Pons (tissue), 1 donor: ENCODE results near the gene LENG9.
A peak's percentile ranks its signal among the peaks of the same experiment; 100 is the strongest.

Experiments
- DNase-seq: peaks from one replicate; pipeline ENCODE4 v3.0.0-alpha.2; 2016; ENCODE audit warnings: low spot score

The LENG9 gene

DNA sequence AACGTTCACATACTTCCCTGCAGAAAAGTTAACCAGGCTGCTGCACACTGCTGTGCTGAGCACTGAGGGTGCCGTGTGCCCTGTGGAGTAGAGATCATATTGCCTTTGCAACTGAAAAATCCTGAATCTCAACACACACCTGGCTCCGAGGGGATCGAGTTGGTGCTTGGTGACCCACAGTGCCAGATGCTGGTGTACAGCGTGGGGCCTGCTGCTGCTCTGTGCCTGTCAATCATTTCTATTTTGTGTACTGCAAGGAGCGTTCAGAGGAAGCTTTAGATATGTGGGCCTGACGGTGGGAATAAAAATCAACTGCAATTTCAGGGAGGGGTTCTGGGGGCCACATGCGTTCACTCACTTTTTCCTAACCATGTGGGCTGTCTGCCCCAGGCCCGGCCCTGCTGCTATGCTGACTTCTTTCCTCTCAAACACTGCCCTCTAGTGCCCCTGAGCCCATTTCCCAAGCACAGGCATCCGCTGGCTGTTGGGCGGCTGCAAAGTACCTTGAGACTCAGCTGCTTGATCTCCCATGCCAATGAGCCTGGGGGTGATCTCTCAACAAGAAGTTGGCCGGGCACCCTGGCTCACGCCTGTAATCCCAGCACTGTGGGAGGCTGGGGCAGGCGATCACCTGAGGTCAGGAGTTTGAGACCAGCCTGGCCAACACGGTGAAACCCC is 24.3 kb downstream of the LENG9 start:
- DNase-seq = peak; percentile 77

DNA sequence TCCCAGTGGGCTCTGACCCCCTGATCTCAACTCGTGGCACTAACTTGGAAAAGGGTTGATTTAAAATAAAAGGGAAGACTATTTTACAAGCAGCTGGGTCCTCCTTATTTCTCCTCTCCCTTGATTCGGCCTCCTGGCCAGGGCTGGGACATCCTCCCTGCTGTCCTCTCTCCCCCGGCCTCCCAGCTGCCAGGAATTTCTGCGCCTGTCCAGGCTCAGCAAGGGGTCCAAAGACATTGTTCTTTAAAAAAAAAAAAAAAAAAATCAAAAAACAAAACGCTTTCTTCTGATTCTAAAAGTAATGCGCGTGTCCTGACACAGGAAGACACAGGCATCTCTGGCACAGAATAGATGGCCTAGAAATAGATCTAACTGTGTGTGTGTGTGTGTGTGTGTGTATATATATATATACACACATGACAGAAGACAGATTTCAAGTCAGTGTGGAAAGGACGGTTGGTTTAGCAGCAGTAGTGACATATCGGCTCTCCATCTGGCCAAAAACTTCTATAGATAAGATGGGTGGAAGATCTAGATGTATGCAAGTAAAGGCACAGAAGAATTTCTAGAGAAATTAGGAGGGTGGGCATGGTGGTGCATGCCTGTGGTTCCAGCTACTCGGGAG is 26.8 kb downstream of the LENG9 start:
- DNase-seq = no peak

DNA sequence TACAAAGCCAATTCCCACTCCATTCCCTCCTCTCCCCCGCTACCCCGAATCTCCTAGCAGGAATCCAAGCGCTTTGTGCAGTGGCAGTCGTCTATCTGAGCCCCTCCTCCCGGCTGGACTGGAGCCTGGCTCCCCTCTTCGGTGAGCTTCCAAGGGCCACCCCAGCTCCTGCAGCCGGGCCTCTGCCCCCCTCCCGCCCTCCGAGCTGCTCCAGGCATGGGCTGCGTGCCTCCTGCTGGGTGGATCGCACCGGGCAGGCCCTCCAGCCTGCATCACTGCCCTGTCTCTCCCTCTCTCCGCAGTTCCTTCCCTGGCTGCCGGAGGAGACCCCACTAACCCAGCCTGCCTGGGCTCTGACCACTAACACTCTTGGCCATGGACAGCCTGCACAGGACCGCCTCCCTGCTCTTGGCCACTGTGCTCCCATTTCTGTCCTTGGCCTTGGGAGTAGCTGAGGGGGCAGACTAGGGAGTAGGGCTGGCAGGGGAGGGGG is 27.5 kb downstream of the LENG9 start:
- DNase-seq = no peak

DNA sequence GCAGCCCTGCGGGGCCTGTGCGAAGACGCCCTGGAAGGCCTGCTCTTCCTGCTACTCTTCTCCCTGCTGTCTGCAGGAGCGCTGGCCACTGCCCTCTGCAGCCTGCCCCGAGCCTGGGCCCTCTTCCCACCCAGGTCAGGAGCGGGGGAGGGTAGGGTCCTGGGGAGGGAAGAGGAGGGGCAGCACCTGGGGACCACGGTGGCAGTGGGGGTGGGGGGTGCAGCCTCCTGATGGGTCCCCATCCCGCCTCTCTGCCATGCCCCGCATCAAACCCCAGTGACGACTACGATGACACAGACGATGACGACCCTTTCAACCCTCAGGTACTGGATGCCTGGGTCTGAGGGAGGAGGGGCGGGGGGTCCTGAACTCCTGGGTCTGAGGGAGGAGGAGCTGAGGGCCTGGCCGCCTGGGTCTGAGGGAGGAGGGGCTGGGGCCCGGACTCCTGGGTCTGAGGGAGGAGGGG is 28.0 kb downstream of the LENG9 start:
- no peak for DNase-seq

DNA sequence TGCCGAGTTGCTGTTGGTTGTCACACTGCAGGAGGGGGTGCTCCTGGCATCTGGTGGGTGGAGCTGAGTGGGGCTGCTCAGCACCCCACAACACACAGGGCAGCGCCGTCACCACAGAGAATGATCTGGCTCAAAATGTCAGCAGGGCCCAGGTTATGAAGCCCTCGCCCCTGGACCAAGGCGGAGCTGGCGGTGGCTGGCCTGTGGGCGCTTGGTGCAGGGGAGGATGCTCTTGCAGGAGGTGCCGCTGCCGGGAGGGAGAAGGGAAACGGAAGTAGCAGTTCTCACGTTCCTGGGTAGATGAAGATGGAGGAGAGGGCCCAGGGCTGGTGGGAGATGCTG is 28.7 kb downstream of the LENG9 start:
- no peak for DNase-seq

DNA sequence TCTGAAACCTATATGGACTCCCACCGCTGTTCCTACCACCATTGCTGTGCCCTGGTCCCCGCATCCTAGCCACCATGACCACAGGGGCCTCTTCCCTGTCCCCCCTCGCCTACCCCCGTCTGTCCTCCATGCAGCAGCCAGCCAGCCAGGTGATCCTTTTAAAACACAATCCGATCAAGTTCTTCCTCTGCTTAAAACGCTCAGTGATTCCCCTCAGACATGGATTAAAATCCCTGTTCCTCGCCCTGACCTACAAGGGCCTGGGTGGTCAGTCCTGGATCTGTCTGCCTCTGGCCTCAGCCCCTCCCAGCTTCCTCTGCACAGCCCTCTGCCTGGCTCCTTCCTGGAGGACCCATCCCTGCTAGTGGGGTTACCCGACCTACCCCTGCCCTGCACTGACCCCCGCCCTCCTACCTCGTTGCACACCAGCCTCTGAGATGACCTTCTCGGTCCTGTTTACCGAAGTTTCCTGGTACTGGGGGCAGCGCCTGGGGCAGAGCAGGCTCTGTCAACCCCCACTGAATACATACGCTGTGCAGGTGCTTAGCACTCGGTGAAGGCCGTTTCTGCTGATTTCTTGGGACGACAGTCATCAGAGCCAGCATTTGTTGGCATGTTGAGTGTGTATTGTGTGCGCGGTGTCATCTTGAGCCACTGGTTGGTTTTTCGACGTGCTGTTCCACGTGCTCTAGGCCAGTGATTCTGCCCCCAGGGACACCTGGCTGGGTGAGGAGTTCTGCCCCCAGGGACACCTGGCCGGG is 29.3 kb downstream of the LENG9 start:
- peak; percentile 73 for DNase-seq

DNA sequence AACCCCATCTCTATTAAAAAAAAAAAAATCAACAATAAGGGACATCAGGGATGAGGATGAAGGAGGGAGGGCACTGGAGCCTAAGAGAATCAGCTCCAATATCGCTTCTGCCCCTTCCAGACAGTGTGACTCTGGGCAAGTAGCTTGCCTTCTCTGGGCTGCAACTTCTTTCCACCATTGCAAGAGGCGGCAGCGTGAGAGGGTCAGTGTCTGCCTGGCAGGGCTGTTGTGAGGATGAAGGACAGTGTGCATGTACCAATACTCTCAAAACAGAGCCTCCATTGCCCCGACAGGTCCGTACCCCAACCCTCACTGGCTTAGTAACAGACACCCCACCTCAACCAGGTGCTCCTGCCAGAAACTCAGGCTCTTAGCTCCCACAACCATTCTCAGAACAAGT is 29.9 kb downstream of the LENG9 start:
- no peak for DNase-seq

DNA sequence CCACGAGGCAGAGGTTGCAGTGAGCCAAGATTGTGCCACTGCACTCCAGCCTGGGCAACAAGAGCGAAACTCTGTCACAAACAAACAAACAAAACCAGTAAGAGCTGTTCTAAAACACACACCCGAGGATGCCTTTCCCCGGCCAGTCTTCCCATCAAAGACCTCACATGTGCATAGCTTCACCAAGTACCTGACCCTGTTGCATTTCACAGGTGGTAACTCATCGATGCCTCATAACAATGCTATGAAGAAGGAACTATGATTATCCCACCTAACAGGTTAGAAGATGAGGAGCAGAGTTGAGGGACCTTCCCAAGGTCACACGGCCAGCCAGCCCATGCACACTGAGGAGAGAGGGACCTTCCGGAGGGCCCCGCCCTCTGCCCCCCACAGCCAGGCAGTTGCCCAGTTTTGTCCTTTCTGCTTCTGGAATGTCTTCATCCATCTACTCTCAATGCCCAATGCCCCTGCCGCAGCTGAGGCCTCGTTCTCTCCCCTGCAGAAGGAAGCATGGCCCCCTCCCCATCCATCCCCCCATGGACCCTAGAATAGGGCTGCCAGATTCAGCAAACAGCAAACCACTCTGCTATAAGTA is 31.3 kb downstream of the LENG9 start:
- DNase-seq = no peak

DNA sequence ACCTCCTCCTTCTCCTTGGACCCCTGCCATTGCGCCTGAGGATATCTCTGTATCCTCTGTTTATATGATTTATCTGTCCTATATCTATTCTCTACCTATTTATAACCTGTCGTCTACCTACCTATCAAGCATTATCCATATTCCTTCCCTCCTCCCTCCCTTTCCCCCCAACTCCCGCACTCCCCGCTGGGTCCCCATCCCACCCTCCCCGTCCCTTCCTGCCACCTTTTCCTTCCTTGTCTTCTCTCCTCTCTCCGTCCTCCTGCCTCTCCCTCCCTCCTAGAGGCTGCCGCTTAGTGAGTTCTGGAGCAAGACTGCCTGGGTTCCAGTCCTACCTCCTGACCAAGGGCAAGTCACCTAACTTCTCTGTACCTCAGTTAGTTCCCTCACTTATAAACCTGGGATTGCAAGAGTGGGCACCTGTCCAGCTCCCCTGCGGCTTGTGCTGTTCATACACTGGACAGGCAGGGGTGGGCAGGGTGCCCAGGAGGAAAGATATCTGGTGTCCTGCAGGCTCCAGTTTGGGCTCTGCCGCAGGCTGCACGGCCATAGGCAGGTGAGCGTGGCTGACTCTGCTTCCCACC is 32.2 kb downstream of the LENG9 start:
- no peak for DNase-seq

DNA sequence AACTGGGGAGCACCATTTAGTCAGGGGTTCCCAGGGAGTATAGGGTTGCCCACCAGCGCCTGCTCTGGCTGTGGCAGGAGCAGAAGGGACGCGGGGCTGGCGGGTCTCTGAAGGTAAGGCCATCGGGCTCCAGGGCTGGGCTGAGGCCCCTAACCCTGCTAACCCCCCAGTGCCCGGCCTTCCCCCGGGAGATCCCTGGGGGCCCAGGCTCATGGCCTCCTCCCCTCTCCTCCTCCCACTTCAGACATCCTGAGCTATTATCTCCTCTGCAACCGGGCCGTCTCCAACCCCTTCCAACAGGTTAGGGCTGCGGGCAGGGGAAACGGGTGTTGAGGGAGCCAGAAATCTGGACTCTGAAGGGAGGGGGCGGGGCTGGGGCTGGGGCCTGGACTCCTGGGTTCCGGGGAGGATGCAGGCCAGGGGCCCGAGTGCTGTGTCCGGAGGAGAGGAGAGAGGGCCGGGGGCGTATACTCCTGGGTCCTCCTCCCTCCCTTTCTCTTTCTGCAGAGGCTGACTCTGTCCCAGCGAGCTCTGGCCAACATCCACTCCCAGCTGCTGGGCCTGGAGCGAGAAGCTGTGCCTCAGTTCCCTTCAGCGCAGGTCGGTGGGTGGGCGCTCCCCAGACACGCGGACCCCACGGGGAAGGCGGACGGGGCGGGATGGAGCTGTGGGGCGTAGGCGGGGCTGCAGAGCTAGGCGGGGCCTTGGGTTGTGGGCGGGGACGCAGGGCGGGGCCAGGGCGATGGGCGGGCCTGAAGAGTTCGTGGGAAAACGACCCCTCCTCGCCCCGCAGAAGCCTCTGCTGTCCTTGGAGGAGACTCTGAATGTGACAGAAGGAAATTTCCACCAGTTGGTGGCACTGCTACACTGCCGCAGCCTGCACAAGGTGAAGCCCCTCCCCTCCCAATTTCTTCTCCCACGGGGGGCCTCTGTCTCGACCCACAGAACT is 33.0 kb downstream of the LENG9 start:
- no peak for DNase-seq

DNA sequence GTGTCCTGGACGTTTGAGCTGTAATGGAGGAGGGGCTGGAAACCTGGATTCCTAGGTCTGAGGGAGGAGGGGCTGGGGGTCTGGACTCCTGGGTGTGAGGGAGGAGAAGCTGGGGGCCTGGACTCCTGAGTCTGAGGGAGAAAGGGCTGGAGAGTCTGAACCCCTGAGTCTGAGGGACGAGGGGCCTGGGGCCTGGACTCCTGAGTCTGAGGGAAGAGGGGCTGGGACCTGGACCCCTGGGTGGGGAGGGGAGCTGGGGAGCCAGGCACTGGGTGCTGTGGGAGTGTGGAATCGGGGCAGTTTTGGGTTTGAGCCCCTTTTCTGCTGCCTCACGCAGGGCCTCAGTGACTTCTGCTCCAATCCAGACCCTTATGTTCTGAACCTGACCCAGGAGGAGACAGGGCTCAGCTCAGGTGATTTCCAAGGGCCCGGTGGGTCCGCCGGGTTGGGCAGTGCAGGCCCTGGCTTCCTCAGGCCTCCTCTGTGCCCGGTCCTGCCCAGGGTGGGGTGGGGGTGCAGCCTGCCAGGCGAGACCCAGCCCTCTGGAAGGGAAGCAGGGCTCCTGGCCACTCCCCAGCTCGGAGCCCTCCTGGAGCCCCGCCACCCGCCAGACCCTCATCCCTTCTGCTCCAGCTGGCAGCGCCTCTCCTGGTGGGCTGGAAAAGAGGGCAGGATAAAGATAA is 33.9 kb downstream of the LENG9 start:
- DNase-seq = no peak

DNA sequence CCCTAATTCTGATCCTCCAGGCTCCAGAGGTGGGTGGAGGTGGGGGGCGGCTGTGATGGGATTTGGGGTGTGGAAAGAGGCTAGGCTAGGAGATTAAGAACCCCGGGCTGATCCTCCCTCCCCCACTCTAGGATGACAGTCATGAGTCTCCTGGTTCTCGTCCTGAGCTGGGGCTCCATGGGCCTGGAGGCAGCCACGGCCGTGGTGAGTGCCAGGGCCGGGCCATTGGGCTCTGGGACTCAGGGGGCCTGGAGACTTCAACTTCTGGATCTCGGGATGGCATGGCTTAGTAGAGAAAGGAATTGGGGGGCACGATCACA is 34.4 kb downstream of the LENG9 start:
- no peak for DNase-seq

DNA sequence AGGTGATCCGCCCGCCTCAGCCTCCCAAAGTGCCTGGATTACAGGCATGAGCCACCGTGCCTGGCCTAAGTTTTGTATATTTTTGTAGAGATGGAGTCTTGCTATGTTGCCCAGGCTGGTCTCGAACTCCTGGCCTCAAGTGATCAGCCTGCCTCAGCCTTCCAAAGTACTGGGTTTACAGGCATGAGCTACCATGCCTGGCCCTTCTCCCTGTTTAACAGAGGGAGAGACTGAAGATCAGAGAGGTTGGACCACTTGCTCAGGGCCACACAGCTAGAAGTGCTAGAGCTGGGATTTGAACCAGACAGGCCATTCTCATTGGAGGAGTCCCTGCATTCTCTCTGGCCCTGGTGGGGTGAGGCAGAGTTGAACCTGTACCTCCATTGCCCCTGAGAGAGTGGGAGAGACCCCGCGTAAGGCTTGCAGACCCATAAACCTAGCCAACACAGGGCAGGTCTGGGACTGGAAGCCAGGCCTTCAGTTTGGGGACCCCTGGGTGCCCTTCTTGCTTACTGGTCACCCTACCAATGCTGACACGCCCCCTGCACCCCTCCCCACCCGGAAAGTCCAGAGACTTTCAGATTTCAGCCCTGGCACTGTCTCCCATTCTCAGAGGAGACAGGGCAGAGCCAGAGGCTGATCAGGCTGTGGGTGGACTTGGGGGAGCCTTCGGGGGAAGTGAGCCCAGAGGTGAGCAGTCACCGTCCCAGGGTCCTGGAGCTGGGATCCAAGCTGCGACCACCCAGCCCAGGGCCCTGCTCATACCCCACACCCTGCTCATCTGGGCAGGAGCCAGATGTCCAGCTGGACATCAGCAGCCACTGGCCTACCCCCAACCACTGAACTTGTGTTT is 35.0 kb downstream of the LENG9 start:
- no peak for DNase-seq

DNA sequence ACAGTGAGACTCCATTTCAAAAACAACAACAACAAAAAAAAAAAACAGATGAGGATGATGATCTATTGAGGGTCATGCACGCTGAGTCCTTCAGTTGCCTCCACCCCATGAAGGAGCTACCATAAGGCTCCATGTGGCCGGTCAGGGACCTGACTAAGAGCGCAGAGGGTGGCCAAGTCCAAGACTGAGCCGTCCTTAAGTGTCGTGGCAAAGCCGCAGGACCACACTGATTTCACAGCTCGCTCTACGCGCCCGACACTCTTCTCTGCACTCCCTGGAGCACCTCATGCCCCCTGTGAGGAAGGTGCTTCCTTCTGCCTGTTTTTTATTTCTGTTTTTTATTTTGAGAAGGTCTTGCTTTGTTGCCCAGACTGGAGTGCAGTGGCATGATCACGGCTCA is 36.0 kb downstream of the LENG9 start:
- DNase-seq = no peak

DNA sequence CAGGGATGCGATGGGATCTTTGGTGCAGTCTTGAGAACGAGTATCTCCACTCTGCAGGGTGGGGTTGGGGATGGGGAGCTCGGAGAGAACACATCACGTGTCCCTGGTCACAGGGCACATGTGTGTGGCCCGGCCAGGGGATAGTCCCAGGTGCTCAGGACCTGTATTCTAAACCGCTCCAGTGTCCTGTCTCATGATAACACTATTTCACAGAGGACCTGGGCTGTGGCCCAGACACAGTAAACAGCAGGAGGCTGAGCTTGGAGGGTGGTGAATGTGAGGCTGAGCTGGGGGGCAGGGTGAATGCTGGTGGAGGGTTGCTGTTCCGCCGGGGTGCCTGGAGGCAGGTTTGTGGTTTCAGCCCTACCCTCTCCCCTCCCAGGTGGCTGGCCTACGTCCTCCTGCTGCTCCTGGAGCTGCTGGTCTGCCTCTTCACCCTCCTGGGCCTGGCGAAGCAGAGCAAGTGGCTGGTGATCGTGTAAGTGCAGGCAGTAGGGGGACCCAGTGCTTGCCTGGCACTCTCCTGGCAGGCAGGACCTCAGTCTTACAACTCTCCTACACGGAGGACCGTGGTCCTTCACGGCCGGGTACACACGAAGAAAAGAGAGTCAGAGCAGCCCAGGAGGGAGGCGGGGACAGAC is 37.2 kb downstream of the LENG9 start:
- no peak for DNase-seq

DNA sequence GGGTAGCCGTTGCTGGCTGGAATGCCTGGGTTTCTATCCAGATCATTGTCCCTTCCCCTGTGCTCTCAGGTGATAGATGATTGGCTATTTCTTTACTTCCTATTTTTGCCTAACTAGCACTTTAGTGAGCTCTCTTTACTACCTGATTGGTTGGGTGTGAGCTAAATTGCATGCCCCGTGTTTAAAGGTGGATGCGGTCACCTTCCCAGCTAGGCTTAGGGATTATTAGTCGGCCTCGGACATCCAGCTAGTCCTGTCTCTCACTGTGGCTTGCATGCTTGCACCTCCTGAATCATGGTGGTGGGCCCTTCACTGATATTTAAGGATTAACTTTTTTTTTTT is 38.2 kb downstream of the LENG9 start:
- DNase-seq = no peak

DNA sequence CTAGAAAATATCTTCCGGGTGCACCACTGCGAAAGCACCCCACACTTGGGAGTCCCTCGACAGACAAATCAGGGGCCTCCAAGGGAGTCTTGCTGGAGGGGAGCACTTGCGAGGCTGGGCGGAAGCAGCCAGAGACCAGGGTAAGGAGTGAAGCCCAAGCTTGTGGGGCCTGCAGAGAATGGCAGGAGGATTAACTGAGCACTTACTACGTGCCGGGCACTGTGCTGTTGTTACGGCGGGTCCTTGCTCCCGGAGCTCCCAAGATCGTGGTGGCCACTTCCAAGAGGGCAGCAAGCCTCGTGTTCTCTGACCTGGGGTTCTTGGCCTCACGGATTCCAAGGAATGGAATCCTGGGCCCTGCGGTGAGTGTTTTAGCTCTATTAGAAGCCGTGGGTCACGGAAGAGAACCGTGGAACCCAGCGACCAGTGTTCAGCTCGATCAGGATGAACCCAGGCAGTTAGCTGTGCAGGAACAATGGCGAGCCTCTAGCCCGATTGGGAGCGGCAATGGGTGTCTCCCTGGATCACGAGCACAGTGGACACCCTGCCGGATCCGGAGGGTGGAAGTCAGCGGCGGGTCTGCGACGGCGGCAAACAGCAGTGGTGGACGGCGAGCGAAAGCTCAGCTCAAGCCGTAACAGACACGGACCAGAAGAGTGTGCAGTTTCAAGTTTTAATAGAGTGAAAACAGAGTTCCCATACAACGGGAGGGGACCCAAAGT is 38.8 kb downstream of the LENG9 start:
- no peak for DNase-seq

DNA sequence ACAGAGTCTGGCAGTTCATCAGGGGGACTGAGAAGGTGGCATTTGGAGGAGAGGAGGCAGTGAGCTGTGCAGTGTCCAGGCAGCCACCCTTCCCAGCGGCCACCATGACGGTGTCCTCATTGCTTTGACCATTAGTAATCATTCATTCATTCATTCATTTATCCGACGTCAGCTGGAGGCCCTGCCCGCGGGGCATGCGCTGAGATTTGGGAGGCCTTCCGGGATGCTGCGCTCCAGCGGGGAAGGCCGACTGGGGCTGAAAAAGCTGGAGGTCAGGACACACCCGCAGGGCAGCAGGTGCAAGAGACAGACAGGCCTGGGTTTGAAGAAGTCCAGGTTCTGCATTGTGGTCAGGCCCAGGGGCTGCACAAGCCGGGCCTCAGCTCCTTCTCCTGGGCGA is 39.4 kb downstream of the LENG9 start:
- no peak for DNase-seq

DNA sequence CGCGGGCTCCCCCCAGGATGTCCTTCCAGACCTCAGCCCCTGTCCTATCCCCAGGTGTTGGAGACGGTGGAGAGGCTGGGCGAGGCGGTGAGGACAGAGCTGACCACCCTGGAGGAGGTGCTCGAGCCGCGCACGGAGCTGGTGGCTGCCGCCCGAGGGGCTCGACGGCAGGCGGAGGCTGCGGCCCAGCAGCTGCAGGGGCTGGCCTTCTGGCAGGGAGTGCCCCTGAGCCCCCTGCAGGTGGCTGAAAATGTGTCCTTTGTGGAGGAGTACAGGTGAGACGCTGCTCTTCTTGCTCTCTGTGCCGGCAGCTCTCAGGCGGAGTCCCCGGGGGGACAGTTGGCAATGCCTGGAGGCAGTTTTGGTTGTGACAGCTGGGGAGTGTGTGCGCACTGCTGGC is 41.4 kb downstream of the LENG9 start:
- DNase-seq = no peak
